Lung (tissue), 12 donors: Measurements from ENCODE around the gene ABCB11. TPM values are rescaled to one million over a fixed set of nuclear protein-coding genes. Genes with fewer than 3 reads are reported as not detected.
A peak's percentile ranks its signal among the peaks of the same experiment; 100 is the strongest.

Experiments
- ATAC-seq: fragments of 200-7000 bp; cut with Tn5 transposase; one replicate; pipeline ENCODE4 v1.9.1; 2020; ENCODE audit warnings: moderate number of reproducible peaks; ENCODE audit not compliant: insufficient read depth, low FRiP score
- DNase-seq, 3 donors: peaks; one replicate each; pipeline ENCODE4 v3.0.0-alpha.2; 2013 to 2017
- H3K27ac ChIP-seq, 2 donors: one replicate each; pipeline ENCODE4 v1.5.1; 2013; ENCODE audit warnings: mild to moderate bottlenecking in 2 of 2, moderate library complexity in 2 of 2, control low read depth in 1 of 2, inconsistent platforms in 1 of 2, low read depth in 1 of 2, low read length in 1 of 2
- H3K27me3 ChIP-seq, 3 donors: one replicate each; pipeline ENCODE4 v1.5.1; 2013; ENCODE audit warnings: low read length in 2 of 3; ENCODE audit not compliant: control insufficient read depth in 3 of 3, insufficient read depth in 3 of 3
- H3K36me3 ChIP-seq, 4 donors: one replicate each; pipeline ENCODE4 v1.5.1; 2013; ENCODE audit warnings: low read length in 4 of 4, mild to moderate bottlenecking in 1 of 4, moderate library complexity in 1 of 4; ENCODE audit not compliant: control insufficient read depth in 4 of 4, insufficient read depth in 4 of 4
- H3K4me1 ChIP-seq, 5 donors: one replicate each; pipeline ENCODE4 v1.5.1; 2013; ENCODE audit warnings: low read length in 5 of 5, mild to moderate bottlenecking in 2 of 5, moderate library complexity in 1 of 5; ENCODE audit not compliant: control insufficient read depth in 5 of 5, insufficient read depth in 5 of 5
- H3K4me3 ChIP-seq: one replicate; pipeline ENCODE4 v1.5.1; 2013; ENCODE audit warnings: mild to moderate bottlenecking, control low read depth, moderate library complexity
- H3K9ac ChIP-seq, 2 donors: one replicate each; pipeline ENCODE4 v1.5.1; 2013; ENCODE audit warnings: low read length in 2 of 2, control low read depth in 1 of 2; ENCODE audit not compliant: insufficient read depth in 1 of 2
- H3K9me3 ChIP-seq, 4 donors: one replicate each; pipeline ENCODE4 v1.5.1; 2013; ENCODE audit warnings: low read length in 3 of 4, mild to moderate bottlenecking in 1 of 4, moderate library complexity in 1 of 4; ENCODE audit not compliant: control insufficient read depth in 4 of 4, insufficient read depth in 3 of 4
- CTCF ChIP-seq: IDR thresholded peaks from 2 replicates; pipeline ENCODE4 v1.5.1; 2012; ENCODE audit warnings: mild to moderate bottlenecking; ENCODE audit errors: control extremely low read depth, extremely low read depth
- WGBS, 2 donors: extraction: QIAGEN DNeasy Blood & Tissue Kit; methylation state at CpG; one replicate each; pipeline ENCODE4 v1.1.7; 2013; 5-methylcytosine and 5-hydroxymethylcytosine counted together
- polyA plus RNA-seq, 2 donors: library from polyadenylated mRNA; stranded (reverse); fragments of 200-250 nt; gene quantifications; one replicate each; pipeline ENCODE4 v1.2.1, GENCODE V29; 2013
- total RNA-seq, 2 donors: library from RNA; depleted of rRNA in 1 of 2; stranded (reverse); fragments of >200 nt in 1 of 2; gene quantifications; one replicate each; pipeline ENCODE4 v1.2.1, GENCODE V29; 2014 to 2021
- donor health status: control.
- donor health status: control.
- donor health status: Bipolar disorder and iron deficiency.
- donor health status: healthy.
- donor health status: DM: yes; HTN: yes; CAD: no.

The ABCB11 gene
- total and polyA plus RNA-seq, 4 donors = 0.02 to 0.37 (median 0.09) TPM

- Histone ChIP-seq H3K36me3 (no peaks in the 10 kb centered on the region), H3K4me1 (no peaks in the 10 kb centered on the region), H3K9ac (no peak overlapping the region), H3K27ac (no peak overlapping the region), H3K27me3 (no peaks in the 10 kb centered on the region), H3K4me3 (no peak overlapping the region), H3K9me3 (no peaks in the 10 kb centered on the region)
- no peak for TF ChIP-seq CTCF
- WGBS, 2 donors = 73 to 78% methylated on average over 1 of the region's 1 CpG
- ATAC-seq = no peak
- no peak for DNase-seq
These were observed 100.9 kb downstream of the ABCB11 start for GRCh38 chr2:168930242-168930641.

GRCh38 chr2:168929031-168929430 is 102.1 kb downstream of the ABCB11 start:
- Histone ChIP-seq H3K4me3 (no peak overlapping the region), H3K27ac (no peak overlapping the region), H3K36me3 (no peaks in the 10 kb centered on the region), H3K9ac (no peak overlapping the region), H3K9me3 (no peaks in the 10 kb centered on the region), H3K4me1 (no peaks in the 10 kb centered on the region), H3K27me3 (no peaks in the 10 kb centered on the region)
- WGBS, 2 donors = 64 to 80% methylated on average over 3 of the region's 3 CpGs
- no peak for TF ChIP-seq CTCF
- no peak for ATAC-seq
- peak in 2 of 3 donors; percentile 10 to 12 for DNase-seq

- Histone ChIP-seq H3K9ac (no peak overlapping the region), H3K27ac (no peak overlapping the region), H3K36me3 (no peaks in the 10 kb centered on the region), H3K9me3 (no peaks in the 10 kb centered on the region), H3K4me3 (no peak overlapping the region), H3K27me3 (no peaks in the 10 kb centered on the region), H3K4me1 (no peaks in the 10 kb centered on the region)
- no peak for DNase-seq
- TF ChIP-seq CTCF = no peak
- ATAC-seq = no peak
- WGBS, 2 donors = 72 to 78% methylated on average over 3 of the region's 3 CpGs
These were observed 102.9 kb downstream of the ABCB11 start for GRCh38 chr2:168928113-168928831.
